Stimulated activated CD8-positive, alpha-beta memory T cell treated with anti-CD3 and anti-CD28 coated beads, Interleukin-2, amount 100 ng/mL, for 48 hours (primary cell): ENCODE data around the gene MSL3B.

Experiments used
- DNase-seq, 2 donors: peaks; one replicate each; pipeline ENCODE4 v3.0.0-alpha.2; 2020; ENCODE audit warnings: low read depth in 2 of 2

The MSL3B gene

DNA sequence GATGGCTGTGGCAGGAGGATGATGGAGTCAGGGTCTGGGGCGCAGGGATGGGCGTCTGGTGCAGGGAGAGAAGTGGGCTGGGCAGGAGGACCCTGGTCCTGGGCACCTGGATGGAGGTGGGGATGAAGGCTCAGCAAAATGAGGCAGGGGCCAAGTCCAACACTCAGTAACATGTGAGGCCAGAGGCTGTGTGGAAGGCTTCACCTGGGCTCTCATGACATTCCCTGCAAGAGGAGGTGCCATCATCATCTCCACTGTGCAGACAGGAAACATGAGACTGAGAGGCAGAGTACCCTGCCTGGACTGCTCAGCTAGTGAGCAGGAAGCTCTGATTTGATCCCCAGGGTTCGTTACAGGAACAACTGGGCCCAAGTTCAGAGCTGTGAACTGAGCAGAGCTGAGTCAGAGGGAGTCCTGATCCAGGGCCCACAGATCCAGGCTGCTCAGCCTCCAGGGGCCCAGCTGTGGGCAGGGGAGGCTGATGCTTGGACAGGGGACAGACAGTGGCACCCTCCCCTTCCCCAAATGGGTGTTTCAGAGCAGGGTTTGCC, 50.8 kb downstream of the MSL3B start:
- no peak for DNase-seq

DNA sequence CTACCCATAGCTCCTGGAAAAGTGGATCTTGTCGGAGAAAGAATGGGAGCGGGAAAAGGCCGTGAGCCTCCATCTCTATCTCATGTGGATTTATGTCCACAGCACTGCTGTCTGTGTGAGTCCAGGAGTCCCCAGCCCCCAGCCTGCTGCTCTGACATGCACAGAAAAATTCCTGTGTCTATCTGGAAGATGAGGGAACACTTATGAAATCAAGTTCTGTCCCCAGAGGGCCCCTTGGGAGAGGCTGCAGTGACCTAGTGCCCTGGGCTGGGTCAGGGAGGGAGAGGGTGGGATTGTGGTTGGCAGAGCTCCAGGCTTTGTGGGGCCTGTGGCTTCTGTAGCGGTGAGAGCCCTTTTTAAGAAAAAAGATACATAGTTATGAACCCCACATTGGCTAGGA, 51.4 kb downstream of the MSL3B start:
- no peak for DNase-seq

DNA sequence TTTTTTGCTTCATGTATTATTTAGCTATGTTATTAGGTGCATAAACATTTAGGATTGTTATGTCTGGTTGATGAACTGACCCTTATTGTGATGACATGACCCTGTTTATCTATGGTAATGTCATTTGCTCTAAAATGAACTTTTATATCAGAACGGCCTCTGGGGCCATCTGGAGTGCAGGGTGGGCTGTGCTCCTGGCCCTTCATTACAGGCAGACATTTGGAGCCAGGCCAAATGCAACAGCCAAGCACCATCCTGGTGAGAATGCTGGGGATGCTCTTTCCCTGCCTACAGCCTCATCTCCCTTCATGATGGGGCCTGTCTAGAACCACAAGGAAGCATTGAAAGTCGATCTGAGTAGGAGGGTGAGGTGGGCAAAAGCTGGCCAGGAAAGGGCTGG, 51.9 kb downstream of the MSL3B start:
- DNase-seq, result no peak

DNA sequence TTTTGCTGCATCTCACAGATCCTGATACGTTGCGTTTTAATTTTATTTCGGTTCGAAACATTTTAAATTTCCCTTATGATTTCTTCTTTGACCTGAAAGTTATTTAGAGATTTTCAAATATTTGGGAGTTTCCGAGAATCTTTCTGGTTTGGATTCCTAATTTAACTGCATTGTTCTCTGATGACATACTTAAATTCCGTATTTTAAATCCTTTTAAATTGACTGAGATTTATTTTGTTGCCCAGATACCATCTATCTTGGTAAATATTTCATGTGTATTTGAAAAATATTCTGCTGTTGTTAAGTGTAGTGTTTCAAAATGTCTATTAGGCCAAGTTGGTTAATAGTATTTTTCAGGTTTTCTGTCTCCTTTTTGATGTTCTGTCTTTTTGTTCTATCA, 52.3 kb downstream of the MSL3B start:
- no peak for DNase-seq
